HG03097 (cell line): Measurements from ENCODE around the gene CNTN2.

Source experiments
- ATAC-seq: cut with Tn5 transposase; IDR thresholded peaks from one replicate; pipeline ENCODE4 v1.9.1; 2021; ENCODE audit not compliant: unreplicated experiment, low FRiP score

CNTN2 gene

DNA sequence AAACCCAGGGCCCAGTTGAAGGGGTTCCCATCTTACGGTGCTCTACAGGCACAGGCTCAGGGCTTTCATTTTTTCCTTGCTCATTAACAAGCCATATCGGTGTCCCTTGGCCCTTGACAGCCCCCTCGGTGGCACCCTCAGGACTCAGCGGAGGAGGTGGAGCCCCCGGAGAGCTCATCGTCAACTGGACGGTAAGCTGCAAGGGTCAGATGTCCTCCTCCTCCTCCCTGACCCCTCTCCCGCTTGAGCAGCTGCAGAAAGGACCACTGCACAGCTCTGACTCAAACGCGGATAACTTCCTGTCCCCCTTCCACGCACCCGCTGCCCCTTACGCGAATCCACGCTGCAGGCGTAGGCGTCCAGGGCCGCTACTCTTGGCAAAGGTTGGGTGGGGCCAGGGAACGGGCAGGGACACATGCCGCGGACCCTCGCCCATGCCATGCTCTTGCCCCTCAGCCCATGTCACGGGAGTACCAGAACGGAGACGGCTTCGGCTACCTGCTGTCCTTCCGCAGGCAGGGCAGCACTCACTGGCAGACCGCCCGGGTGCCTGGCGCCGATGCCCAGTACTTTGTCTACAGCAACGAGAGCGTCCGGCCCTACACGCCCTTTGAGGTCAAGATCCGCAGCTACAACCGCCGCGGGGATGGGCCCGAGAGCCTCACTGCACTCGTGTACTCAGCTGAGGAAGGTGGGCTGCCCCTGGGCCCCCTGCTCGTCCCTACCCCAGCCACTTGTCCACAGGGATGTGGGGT is 26.5 kb downstream of the CNTN2 start:
- ATAC-seq, result no peak

DNA sequence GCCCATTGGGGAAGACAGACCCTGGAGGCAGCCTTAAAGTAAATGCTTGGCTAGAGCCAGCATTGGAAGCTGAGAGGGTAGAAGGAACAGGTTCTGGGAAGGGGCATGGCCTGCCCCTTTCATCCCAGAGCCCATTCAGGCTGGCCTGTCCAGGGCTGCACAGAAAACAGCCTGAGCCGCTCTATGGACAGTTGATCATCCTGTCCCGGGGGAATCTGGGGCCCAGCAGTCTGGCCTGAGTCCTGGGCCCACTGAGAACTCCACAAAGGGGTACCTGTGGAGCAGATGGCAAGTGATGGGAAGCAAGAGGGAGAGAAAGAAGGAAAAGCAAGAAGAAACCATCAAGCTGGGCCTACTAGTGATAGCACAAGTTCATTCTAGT is 28.0 kb downstream of the CNTN2 start:
- no peak for ATAC-seq

DNA sequence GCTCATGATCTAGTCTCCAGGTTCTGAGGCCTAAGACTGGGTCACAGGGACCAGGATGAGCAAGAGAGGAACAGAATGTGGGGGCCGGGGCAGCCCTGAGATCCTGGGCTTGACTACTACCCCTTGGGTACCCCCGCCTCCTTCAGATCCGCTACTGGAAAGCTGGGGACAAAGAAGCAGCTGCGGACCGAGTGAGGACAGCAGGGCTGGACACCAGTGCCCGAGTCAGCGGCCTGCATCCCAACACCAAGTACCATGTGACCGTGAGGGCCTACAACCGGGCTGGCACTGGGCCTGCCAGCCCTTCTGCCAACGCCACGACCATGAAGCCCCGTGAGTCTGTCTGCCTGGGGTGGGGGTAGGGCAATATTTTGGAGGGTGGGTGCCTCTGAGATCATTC is 28.8 kb downstream of the CNTN2 start:
- no peak for ATAC-seq

DNA sequence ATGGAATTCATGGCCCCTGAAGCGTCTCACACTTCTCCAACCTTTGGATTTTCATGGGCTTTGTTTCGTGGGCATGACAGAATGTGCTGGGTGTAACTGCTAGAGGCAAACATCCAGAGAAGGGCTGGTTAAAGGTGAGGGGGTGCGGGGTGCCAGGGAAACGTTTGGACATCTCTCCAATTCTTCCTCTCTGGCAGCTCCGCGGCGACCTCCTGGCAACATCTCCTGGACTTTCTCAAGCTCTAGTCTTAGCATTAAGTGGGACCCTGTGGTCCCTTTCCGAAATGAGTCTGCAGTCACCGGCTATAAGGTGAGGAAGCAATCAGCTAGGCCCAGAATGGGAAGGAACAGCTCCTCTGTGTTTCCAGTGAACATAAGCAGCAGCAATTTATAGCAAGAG is 29.3 kb downstream of the CNTN2 start:
- ATAC-seq, result no peak

DNA sequence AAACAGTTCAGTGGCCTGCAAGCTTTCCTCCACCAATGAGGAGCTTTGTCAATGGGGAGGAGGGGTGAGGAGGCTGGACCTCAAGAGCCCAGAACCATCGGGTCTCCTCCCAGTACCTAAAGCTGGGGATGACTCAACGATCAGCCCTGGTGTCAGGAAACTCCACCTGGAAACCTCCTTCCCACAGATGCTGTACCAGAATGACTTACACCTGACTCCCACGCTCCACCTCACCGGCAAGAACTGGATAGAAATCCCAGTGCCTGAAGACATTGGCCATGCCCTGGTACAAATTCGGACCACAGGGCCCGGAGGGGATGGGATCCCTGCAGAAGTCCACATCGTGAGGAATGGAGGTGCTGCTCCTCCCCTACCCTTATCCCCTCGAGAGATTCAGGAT is 29.9 kb downstream of the CNTN2 start:
- ATAC-seq, result no peak

DNA sequence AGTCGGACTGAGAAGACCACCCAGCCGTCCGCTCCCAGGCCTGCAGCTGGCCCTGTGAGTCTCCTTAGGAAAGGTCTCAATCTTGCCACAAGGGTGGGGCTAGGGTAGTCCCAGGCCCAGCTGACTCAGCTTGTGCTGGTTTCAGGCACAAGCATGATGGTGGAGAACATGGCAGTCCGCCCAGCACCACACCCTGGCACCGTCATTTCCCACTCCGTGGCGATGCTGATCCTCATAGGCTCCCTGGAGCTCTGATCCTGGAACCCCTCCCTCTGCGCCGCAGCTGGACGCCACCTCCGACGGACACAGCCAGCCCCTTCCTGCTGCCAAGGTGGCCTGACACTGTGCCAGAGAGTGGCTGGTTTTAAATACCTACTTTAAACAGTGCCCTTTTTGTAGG is 30.5 kb downstream of the CNTN2 start:
- no peak for ATAC-seq

DNA sequence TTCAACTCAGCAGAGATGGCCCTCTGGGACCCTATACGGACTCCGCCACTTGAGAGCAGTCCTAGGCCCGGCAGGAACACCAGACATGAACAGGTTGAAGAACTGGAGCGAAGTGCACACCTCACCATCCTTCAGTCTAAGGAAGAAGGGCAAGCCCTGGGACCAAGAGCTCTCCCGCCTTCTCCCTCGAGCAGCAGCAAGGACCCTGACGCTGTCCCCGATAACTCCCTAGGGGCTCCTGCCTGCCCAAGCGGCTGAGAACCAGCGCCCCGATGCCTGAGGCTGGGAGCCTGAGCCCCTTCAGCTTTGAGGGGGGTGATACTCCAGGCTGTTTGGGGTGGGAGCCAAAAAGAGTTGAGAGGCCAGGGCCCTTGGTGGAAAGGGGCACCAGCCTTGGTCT is 31.1 kb downstream of the CNTN2 start:
- ATAC-seq, result no peak

DNA sequence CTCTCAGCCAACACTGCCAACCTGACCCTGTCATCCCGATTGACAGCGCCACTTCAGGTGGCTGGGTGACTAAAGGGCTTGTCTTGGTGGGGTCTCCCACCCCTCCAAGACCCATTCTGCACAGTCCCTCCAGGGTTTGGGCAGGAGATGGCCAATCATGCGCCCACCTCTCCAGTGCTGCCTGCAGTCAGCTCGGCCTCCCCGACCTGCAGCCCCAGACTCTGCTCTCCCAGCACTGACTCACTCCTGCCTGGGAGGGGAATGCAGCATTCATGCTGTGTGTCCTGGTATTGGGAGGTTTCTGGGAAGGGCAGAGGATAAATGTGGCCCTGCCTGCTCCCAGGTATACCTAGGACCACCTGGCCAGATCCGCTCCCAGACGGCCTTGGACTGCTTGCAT is 31.5 kb downstream of the CNTN2 start:
- ATAC-seq, result no peak

DNA sequence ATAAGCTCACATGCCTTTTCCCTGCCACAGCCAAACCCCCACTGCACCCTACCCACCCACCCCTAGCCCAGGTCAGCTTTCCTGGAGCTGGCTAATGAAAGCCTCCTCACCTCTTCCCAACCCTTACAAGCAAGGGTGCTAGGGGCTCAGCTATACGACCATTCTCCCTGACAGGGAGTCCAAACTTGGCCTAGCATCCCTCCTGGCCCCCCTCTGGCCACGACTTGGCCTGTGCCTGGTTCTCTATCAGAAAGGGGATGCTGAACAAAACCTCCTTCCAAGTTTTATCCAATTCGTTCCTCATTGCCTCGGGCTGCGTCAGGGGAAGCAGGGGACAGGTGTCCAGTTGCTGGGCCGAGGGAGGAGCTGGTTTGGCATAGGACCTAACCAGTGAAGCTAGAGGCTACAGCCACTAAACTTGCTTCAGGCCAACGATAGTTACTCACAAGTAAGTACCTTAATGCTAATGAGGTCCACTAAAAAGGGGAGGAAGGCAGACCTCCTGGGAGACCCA is 32.7 kb downstream of the CNTN2 start:
- ATAC-seq, result no peak

DNA sequence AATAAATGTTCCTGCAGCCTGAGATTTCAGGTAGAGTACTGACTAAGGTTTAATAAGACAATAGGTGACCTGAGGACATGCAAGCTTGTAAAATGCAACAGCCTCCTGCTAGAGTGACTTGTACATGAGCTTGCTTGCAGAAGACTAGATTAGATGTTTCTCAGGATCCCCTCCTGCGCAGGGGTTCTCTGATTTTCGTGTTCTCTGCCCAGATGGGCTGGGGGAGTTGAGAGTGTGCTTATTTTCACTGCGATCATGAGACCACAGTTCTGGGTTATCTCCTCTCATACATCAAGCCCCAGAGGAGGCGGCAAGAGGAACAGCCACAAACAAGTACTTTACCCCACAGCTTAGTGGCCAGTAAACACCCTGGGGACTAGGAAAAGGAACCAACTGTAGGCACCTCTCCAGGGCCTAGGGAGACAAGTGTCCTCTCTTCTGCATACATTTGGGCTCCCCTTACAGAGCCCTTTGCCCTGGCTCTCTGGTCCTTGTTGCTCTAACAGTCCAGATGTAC is 33.3 kb downstream of the CNTN2 start:
- ATAC-seq, result no peak

DNA sequence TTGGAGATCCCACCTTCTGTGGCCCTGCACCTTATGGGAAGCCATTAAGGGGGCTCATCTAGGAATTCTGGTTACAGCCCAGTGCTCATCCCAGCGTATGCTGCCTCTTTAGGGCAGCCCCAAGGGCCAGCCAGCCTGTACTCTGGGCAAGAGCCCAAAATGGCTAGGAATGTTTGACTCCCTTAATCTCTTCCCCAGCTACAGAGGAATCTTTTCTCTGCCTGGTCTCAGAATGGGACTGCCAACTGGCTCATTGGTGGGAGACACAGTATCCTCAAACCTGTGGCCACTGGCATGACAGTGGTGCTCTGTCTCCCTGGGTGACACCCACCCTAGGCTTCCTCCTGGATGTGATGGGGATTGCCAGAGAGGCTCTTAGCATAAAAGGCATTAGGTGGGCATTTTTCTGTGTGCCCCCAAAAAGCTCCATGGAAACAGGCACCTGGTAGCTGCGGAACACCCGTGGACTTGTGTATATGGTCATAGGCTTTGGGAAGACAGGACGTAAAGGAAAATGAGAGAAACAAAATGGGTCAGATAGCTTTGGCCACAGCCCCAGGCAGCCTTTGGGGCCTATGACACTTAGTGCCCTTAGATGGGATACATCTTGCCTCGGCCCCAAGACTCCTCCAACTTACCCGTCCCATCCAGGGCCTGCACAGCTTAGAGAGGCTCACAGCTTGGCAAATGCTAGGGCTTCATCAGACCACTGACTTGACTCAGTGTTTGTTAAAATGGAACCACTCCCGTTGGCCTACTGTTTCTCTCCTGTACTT is 34.3 kb downstream of the CNTN2 start:
- ATAC-seq, result no peak

DNA sequence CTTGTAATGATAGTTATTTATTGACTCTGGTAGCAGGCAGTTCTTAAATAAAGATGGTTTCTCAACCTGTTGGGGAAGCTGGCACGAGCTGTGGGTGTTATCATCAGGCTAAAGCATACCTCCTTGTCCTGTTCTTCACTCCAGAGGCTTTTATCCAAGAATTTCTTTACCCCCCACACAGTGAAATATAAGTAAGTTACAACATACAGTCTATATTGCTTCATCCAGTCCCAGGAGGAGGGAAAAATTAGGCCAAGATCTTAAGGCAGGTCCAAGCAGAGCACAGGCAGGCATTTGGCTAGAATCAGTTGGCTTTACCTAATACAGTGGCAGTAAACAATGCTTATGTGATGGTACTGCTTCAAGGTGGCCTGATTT is 34.9 kb downstream of the CNTN2 start:
- ATAC-seq, result no peak

DNA sequence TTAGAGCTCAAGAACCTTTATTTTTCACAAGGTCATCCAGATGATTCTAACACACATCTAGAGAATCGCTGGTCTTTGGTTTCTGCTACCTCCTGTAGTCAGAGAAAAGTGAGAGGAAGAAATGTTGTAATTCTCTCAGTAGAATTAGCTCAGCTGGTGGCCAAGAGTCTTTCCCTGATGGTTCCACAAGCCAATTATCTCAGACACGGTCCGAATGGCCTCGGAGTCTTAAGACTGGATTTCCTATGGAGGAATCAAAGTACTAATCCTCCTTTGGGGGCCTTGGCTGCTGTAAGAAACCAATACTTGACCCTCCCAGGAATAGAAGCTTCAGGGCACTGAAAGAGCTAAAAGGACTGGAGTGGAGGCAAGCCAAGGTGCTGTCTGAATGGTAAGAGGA is 39.4 kb downstream of the CNTN2 start:
- no peak for ATAC-seq

DNA sequence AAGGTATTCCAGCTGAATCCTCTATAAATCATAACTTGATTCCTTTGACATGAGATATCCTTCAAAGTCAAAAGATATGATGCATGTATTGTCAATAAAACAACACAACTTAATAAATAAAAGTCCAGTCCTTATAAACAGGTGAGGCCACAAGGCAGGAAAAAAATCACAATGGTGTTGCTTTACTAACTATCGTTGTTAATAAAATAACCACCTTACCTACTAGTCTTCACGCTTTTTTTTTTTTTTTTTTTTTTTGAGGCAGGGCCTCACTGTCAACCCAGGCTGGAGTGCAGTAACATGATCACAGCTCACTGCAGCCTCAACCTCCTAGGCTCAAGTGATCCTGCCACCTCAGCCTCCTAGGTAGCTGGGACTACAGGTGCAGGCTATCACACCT is 41.3 kb downstream of the CNTN2 start, which contains the start of gene TMEM81:
Gene TMEM81 (minus strand): TSS at position 101 of the 400 bp plus-strand sequence. CDS start 140 bp downstream, outside the sequence.
- no peak for ATAC-seq

DNA sequence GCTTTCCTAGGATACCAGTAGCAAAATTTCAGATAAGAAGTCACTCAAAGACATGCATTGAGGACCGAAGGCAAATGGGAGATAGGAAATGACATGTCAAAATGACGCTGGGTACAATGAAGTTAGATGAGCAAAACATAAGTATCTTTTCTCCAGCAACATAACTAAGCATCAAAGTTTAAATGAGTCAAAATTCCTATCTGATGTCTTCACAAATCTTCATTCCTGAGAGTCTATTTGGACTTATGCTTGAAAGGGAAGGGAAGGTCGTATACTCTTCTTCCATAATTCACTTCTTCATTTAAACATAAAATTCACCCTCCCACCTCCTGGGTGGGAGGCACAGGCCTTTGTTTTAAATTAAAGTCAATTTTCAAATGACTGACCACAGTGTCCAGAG is 45.3 kb downstream of the CNTN2 start:
- ATAC-seq, result no peak

DNA sequence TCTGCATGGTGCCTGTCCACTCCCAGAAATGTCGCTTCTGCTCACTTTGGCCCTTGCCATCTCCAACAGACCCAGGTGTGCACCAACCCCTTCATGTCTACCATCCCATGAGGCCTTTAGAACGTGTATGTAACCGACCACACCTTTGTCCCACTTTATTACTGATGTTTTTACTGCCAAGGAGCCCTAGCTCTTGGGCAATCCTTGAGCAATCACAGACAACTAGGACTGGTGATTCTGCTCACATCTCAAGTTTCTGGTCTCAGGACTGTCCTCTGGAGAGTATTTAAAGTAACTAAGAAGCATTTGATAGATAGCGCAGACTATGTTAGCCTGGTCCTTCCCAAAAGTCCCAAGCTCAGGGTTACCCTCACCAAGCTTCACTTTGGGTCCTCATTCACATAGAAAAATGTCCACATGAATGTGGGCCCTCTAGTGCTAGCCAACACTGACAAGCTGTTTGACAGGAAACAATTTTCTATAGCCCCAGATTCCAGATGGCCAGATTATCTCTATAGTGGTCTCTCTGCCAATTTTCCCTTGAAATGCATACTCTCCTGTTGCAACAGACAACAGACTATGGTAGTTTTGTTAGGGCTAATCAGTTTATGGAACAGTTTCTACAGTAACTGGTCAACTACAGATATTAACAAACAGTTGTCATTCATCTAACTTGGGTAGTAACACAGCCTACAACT is 48.2 kb downstream of the CNTN2 start:
- ATAC-seq, result no peak

DNA sequence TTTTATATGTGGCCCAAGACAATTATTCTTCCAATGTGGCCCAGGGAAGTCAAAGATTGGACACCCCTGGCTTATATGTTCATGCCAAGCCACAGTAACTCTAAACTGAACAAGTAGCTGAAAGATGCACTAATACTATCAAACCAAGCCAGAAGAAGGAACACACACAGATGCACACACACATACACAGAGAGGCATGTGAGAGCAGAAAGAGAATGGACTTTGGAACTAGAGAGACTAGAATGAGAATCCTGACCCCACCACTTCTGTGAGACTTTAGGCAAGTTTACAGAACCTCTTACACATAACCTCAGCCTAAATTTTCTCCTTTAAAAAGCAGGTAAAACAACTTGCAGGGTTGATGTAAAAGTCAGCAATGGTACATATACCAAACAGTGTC is 52.4 kb downstream of the CNTN2 start:
- no peak for ATAC-seq

DNA sequence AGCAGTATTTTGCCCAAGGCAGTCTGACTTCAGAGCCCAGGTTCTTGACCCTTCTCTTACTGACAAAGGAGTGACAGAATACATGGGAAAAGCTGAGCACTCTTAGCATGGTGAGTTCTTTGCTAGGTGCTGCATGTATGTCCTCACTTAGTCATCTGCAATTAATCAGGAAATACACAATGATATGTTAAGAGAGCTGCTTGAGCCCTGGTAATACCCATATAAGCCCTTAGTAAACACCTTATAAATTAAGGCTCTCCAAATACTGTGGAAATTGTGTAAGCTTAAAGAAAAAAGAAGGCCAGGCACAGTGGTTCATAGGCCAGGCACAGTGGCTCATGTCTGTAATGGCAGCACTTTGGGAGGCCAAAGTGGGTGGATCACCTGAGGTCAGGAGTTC is 55.2 kb downstream of the CNTN2 start:
- ATAC-seq, result no peak

DNA sequence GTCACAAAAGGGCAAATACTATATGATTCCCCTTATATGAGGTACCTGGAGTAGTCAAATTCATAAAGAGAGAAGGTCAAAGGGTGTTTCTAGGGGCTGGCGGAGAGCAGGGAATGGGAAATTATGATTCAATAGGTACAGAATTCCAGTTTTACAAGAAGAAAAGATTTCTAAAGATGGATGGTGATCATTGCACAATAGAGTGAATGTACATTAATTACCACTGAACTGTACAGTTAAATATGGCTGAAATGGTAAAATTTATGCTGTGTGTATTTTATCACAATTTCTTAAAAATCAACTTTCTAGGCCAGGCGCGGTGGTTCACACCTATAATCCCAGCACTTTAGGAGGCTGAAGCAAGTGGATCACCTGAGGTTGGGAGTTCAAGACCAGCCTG is 59.4 kb downstream of the CNTN2 start:
- no peak for ATAC-seq

DNA sequence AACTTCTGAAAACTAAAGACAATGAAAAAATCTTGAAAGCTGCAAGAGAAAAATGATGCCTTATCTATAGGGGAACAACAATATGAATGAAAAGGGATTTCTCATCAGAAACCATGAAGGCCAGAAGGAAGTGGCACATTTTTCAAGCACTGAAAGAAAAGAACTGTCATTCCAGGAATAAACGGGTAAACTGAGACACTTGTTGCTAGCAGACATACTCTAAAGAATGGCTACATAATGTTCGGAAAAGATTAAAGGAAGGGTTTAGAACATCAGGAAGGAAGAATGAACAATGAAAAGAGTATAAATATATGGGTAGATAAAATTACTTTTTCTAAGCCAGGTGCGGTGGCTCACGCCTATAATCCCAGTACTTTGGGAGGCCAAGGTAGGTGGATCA is 64.3 kb downstream of the CNTN2 start:
- ATAC-seq, result no peak

DNA sequence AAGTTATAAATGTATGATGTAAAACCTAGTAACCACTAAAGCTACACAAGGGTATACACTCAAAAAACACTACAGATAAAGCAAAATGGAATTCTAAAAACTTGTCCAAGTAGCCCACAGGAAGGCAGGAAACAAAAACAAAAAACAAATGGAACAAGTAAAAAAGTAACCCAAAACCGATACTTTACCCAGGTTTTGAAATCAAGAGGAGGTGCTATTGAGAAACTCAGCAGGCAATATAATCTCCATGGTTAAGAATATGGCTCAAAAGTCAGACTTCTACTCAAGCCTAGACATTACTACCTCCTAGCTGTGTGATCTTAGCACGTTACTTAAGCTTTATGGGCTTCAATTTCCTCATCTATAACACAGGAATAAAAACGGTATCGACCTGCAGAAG is 65.5 kb downstream of the CNTN2 start:
- no peak for ATAC-seq
